GM10847 (cell line): Measurements from ENCODE around the gene NCKAP1.

Experiments
- POLR2A ChIP-seq: IDR thresholded peaks from 2 replicates; pipeline ENCODE4 v1.6.1; 2011; ENCODE audit not compliant: insufficient read length; ENCODE audit errors: extremely low read depth

The NCKAP1 gene

GRCh38 chr2:182941919-182942318, 96.3 kb downstream of the NCKAP1 start:
- no peak for TF ChIP-seq POLR2A

- TF ChIP-seq POLR2A: no peak
Observed at GRCh38 chr2:182941121-182941722, 97.0 kb downstream of the NCKAP1 start.

- no peak for TF ChIP-seq POLR2A
Observed at GRCh38 chr2:182937870-182938269, 100.4 kb downstream of the NCKAP1 start.

- TF ChIP-seq POLR2A: no peak
Observed at GRCh38 chr2:182933629-182934028, 104.6 kb downstream of the NCKAP1 start.

- no peak for TF ChIP-seq POLR2A
Observed at GRCh38 chr2:182929972-182930371, 108.3 kb downstream of the NCKAP1 start.

- no peak for TF ChIP-seq POLR2A
Observed at GRCh38 chr2:182924306-182924705, 114.0 kb downstream of the NCKAP1 start.

GRCh38 chr2:182921234-182921633, 117.0 kb downstream of the NCKAP1 start:
- TF ChIP-seq POLR2A: no peak

GRCh38 chr2:182920631-182921056, 117.6 kb downstream of the NCKAP1 start:
- TF ChIP-seq POLR2A: no peak

- no peak for TF ChIP-seq POLR2A
Observed at GRCh38 chr2:182920089-182920488, 118.2 kb downstream of the NCKAP1 start.

- no peak for TF ChIP-seq POLR2A
Observed at GRCh38 chr2:182918961-182919652, 119.2 kb downstream of the NCKAP1 start.

- no peak for TF ChIP-seq POLR2A
Observed at GRCh38 chr2:182917924-182918323, 120.3 kb downstream of the NCKAP1 start.

GRCh38 chr2:182916417-182916816, 121.8 kb downstream of the NCKAP1 start:
- no peak for TF ChIP-seq POLR2A

GRCh38 chr2:182915369-182916326, 122.6 kb downstream of the NCKAP1 start:
- no peak for TF ChIP-seq POLR2A

GRCh38 chr2:182914852-182915251, 123.4 kb downstream of the NCKAP1 start:
- TF ChIP-seq POLR2A: no peak

GRCh38 chr2:182913064-182913463, 125.2 kb downstream of the NCKAP1 start:
- TF ChIP-seq POLR2A: no peak

GRCh38 chr2:182912518-182912915, 125.7 kb downstream of the NCKAP1 start:
- TF ChIP-seq POLR2A: no peak
